GM19240 (cell line): ENCODE data around the gene PNPLA6.
"Not testable (repeated sequence)": the region's sequence is repeated elsewhere in the genome, so short reads cannot be mapped to it uniquely, and the experiment has no call there.

Experiments used
- DNase-seq: peaks from one replicate; pipeline ENCODE4 v3.0.0; 2011; ENCODE audit warnings: low spot score; ENCODE audit not compliant: insufficient read length

PNPLA6 gene

DNA sequence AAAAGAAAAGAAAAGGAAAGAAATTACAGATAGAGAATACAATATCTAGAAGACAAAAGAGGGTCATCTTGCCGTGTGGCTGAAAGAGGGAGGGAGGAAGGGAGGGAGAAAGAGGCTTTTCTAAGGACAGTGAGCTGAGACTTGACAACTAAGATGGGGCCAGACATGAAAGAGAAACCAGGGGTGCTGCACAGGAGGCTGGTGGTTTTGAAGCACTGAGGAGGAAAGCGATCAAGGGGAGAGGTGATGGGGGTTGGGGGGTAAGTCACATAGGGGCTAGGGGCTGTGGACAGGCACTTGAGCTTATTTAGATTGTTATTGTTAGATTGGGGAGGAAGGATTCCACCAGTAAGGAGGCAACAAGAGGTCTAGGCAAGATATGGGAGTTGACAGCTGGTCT lies 17.3 kb downstream of the PNPLA6 start:
- DNase-seq, result peak; percentile 56

GRCh38 chr19:7554565-7554964 lies 19.0 kb downstream of the PNPLA6 start:
- no peak for DNase-seq

DNA sequence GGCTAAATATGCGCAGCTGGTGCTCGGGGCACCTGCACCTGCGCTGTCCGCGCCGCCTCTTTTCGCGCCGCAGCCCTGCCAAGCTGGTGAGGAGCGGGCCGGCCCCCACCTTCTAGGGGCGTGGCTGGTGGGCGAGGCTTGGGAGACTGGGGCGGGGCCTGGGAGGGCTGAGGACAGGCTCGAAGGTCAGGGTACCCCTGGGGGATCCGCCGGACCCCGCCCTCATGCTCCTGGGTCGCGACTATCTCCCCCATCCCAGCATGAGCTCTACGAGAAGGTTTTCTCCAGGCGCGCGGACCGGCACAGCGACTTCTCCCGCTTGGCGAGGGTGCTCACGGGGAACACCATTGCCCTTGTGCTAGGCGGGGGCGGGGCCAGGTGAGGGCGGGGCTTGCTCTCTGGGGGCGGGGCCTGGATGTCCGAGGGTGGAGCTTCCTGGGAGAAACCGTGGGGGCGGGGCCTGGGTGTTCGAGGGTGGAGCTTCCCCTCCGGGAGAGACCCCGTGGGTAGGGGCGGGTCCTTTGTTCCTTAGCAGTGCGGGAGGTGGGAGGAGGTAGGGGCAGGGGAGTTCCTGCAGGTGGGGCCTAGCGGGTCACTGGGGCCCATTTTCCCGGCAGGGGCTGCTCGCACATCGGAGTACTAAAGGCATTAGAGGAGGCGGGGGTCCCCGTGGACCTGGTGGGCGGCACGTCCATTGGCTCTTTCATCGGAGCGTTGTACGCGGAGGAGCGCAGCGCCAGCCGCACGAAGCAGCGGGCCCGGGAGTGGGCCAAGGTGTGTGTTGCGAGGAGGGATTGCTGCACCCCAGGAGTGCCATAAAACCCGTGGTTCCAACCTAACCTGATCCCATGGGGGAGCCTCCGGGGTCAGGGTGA lies 19.7 kb downstream of the PNPLA6 start:
- no peak for DNase-seq

GRCh38 chr19:7556696-7557315 lies 21.3 kb downstream of the PNPLA6 start:
- no peak for DNase-seq

GRCh38 chr19:7558667-7559066 lies 23.1 kb downstream of the PNPLA6 start:
- no peak for DNase-seq

DNA sequence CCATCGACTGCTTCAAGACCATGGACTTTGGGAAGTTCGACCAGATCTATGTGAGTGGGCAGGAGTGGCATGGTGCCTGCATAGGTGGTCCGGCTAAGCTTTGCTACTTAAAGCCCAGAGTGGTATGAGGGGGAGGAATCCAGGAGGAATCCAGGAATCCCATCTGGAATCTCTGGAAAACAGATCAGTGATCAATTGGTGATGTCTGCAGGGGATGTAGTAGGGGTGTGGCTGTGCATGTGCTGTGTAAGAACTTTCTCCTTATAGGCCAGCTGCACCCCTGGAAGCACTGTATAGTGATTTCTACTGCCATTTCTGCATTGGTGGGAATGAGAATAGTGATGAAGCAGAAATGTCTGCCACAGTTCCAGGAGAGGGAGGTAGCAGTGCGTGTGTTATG lies 23.6 kb downstream of the PNPLA6 start:
- DNase-seq, result no peak

GRCh38 chr19:7560255-7560654 lies 24.7 kb downstream of the PNPLA6 start:
- no peak for DNase-seq

DNA sequence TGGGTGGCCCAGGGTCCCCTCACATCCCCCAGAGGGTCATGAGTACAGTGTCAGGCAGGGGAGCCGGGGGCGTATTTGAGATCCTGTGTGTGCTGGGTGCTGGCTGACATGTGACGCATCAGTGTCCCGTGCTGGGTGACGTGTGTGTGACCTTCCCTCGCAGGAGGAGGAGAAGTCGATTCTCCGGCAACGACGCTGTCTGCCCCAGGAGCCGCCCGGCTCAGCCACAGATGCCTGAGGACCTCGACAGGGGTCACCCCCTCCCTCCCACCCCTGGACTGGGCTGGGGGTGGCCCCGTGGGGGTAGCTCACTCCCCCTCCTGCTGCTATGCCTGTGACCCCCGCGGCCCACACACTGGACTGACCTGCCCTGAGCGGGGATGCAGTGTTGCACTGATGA lies 25.8 kb downstream of the PNPLA6 start:
- no peak for DNase-seq

DNA sequence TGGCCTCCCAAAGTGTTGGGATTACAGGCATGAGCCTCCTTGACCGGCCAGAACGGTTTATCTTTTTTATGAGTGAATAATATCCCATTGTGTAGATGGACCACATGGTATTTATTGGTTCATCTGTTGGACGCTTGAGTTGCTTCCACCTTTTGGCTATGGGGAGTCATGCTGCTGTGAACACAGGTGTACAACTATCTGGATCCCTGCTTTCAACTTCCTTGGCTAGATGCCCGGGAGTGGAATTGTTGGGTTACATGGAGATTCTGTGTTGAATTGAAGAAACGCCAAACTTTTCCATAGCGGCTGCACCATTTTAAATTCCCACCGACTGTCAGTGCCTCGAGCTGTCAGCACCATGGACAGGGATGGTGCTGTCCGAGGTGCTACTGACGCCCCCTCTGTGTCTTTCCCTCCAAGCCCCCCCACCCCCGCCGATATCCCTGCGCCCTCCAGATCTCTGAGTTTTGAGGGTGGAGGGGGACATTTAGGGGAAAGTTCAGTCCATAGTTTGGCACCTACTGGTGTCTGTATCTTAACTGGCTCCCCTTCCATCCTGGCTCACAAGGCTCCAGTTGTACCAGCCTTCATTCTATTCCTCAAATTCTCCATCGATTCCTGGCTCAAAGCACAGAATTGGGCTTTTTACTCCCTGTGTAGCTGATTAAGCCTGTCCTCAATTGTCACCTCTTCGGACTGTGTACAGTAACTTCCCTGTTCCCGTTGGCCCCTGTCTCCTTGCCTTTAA lies 27.3 kb downstream of the PNPLA6 start:
- DNase-seq, result no peak

DNA sequence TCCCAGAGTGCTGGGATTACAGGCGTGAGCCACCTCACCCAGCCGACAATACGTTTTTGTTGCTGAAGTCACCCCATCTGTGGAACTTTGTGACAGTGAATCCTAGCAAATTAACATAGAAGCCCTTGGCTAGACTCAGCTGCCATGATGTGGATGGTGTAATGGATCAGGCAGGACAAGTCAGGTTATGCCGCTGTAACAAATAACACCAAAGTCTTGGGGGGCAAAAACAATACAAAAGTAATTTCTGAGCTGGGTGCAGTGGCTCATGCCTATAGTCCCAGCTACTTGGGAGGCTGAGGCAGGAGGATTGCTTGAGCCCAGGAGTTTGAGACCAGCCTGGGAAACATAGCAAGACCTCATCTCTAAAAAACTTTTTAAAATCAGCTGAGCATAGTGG lies 29.3 kb downstream of the PNPLA6 start:
- DNase-seq, result no peak

DNA sequence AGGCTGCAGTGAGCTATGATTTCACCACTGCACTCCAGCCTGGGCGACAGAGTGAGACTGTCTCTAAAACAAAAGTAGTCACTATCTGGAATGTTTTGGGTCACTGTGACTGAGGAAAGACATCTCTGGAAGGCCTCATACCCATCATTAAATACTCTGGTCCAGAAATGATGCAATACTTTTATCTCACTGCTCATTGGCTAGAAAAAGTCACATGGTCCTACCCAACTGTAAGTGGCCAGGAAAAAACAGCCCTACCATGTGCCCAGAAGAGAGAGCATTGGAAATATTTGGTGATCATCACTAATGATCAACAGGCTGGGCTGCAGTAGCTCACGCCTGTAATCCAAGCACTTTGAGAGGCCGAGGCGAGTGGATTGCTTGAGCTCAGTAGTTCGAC lies 29.8 kb downstream of the PNPLA6 start:
- no peak for DNase-seq

- no peak for DNase-seq
These were observed 35.2 kb downstream of the PNPLA6 start for GRCh38 chr19:7570761-7571160.

DNA sequence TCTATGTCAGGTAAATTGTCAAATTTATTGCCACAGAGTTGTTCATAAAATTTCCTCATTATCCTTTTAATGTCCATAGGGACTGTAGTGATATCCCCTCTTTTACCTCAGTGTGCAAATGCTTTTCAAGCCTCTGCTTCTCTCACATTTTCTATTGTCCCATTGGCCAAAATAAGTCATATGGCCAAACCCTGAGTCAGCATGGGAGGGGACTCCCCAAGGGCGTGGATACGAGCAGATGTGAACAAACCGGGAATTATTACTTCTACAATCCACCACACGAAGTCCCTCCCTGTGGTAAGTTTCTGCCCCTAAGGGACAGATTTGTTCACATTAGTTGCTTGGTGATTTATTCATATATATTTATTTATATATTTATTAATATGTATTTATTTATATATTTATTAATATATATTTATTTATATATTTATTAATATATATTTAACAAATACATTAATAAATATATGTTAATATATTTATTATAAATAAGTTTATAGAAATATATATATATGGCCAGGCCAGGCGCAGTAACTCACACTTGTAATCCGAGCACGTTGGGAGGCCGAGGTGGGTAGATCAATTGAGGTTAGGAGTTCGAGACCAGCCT lies 40.0 kb downstream of the PNPLA6 start:
- no peak for DNase-seq

GRCh38 chr19:7577422-7577821 lies 41.9 kb downstream of the PNPLA6 start:
- DNase-seq, result not testable (repeated sequence)

GRCh38 chr19:7578127-7578526 lies 42.6 kb downstream of the PNPLA6 start:
- DNase-seq, result no peak

DNA sequence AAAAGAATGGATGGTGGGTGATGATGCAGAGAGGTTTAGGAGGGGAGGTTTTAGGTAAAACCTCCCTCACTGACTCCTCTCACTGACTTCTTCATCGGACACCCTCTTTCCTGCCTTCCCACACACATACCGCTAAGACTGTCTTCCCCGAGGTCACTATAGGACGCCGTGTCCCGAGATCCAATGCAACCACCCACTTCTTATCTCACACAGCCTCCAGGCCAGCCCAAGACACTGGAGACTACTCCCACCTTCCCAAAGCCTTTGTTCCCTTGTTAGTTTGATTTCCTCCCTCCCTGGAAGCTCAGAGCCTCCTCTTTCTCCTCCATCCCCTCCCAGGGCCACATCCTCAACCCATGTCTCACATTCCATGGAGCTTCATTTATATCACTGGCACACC lies 43.7 kb downstream of the PNPLA6 start:
- DNase-seq, result no peak

DNA sequence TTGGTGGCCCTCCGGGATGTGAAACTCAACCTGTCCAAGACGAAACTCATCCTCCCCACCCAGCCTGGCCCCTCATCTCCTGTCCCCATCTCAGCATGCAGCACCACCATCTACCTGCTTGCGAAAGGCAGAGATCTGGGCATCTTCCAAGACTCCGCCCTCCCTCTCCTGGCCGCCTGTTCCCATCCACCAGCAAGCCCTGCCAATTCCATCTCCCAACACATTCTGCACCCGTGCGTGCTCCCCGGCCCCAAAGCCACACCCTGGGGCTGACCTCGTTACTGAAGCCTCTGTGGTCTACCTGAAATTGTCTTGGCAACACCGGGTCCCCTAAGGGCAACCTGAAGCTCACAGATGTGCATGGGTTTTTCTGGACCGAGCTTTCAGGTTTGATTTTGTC lies 46.9 kb downstream of the PNPLA6 start:
- no peak for DNase-seq

DNA sequence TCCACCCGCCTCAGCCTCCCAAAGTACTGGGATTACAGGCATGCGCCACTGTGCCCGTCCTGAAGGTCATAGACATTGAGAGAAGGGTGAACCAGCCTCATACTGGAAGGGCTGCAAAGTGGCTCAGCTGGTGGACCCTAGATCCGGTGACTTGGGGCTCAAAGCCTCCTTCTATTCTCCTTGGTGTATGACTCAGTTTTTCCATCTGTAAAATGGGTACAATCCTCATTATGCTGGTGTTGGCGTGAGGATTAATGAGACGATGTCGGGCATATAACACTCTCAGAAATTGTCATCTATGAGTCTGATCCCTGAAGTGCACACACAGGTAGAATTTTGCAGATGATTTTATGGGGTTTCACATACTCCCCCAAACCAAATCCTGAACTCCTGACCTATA lies 54.3 kb downstream of the PNPLA6 start:
- no peak for DNase-seq

DNA sequence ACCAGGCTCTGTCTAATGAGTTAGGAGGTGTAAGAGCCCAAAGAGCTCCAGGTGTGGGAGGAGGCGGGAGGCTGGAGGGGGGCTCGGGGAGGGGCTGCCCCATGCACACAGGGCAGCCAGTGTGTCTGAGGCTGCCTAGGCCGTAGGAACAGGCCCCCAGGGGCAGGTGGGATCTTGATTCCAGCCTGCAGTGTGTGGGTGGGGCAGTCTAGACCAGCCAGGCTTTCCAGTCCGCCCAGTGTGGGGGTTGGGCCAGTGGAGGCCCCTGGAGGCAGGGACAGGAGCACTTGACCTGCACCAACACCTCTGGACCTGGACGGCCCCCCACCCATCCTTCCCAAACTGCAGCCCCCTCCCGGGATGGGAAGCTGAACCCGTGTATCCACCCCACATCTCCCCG lies 54.7 kb downstream of the PNPLA6 start:
- no peak for DNase-seq

- no peak for DNase-seq
These were observed 60.1 kb downstream of the PNPLA6 start, which contains the start of gene CAMSAP3 for GRCh38 chr19:7595466-7596133. TSS of gene CAMSAP3 (plus strand) at chr19:7595863. CDS start at chr19:7596003, 140 bp downstream.
